K562 (cell line): ENCODE results near the gene PCBP3. TPM values are rescaled to one million over a fixed set of nuclear protein-coding genes. Genes with fewer than 3 reads are reported as not detected.

ENCODE experiments used
- ATAC-seq: fragments of 200-7000 bp; cut with Tn5 transposase; 3 replicates; pipeline ENCODE4 v1.9.1; 2020; ENCODE audit warnings: moderate library complexity
- BruUV-seq: library from RNA; stranded (reverse); fragments of 400-500 nt; replicated peaks from 2 replicates; lab custom pipeline; 2021; lab: Mats Ljungman, UMichigan
- CTCF ChIA-PET: fragments of 300-600 bp; formaldehyde crosslinking; extraction: SDS; loops from one replicate; lab custom pipeline; 2021; ENCODE audit warnings: low intra/inter-chr PET ratio; lab: Yijun Ruan, JAX
- POLR2A ChIA-PET: fragments of 300-600, 350-650 bp; sonication (Branson Sonifier 250); formaldehyde crosslinking; extraction: SDS; loops from one replicate; lab custom pipeline; 2021; ENCODE audit warnings: antibody characterized with exemption, inconsistent platforms; lab: Yijun Ruan, JAX
- DNase-seq, 4 experiments: peaks; one replicate each; pipeline versions ENCODE4 v3.0.0 to v3.0.0-alpha.2; 2011 to 2018; ENCODE audit warnings: low spot score in 3 of 4, mixed read lengths in 3 of 4; ENCODE audit errors: extremely low read depth in 1 of 4
- FAIRE-seq: peaks from 2 replicates; lab custom pipeline; 2011; peaks lifted over from hg19 to GRCh38; lab: Jason Lieb, UNC
- H2AFZ ChIP-seq: 2 replicates; pipeline ENCODE4 v1.6.0; 2011; ENCODE audit warnings: low read depth, low read length, control low read depth, inconsistent platforms
- H3K27ac ChIP-seq: fragments of 200-600 bp; 3 replicates; pipeline ENCODE4 v1.8.0; 2011; ENCODE audit warnings: low read depth, mild to moderate bottlenecking, control low read depth, inconsistent platforms, low read length, moderate library complexity, mixed read lengths; ENCODE audit errors: extremely low read depth
- H3K27me3 ChIP-seq, 2 experiments: fragments of 300-600 bp in 1 of 2; 2 replicates in 1 of 2; 3 replicates in 1 of 2; pipeline versions ENCODE4 v1.6.0 to v1.8.0; 2011; ENCODE audit warnings: inconsistent platforms in 2 of 2, low read length in 2 of 2, mild to moderate bottlenecking in 1 of 2, mixed read lengths in 1 of 2, moderate library complexity in 1 of 2; ENCODE audit not compliant: control insufficient read depth in 2 of 2, insufficient read depth in 2 of 2
- H3K36me3 ChIP-seq: fragments of 300-600 bp; 3 replicates; pipeline ENCODE4 v1.8.0; 2011; ENCODE audit warnings: mild to moderate bottlenecking, low read length, inconsistent platforms; ENCODE audit not compliant: control insufficient read depth, insufficient read depth
- H3K4me1 ChIP-seq, 2 experiments: fragments of 200-600 bp in 1 of 2; replicated peaks in 1 of 2; 2 replicates in 1 of 2; 3 replicates in 1 of 2; pipeline versions ENCODE4 v1.5.1 to v1.8.0; 2011; ENCODE audit warnings: inconsistent platforms in 2 of 2, low read length in 2 of 2, mild to moderate bottlenecking in 1 of 2, mixed read lengths in 1 of 2, moderate library complexity in 1 of 2; ENCODE audit not compliant: control insufficient read depth in 2 of 2, insufficient read depth in 2 of 2
- H3K4me2 ChIP-seq: 2 replicates; pipeline ENCODE4 v1.6.1; 2011; ENCODE audit warnings: low read length, control low read depth, inconsistent platforms, mixed read lengths; ENCODE audit not compliant: insufficient read depth
- H3K4me3 ChIP-seq: fragments of 200-600 bp; sonication (generic), shearing (Covaris generic); 2 replicates; pipeline ENCODE4 v1.5.1; 2016; ENCODE audit warnings: control low read depth, inconsistent platforms
- H3K79me2 ChIP-seq: fragments of 200-600 bp; 3 replicates; pipeline ENCODE4 v1.8.0; 2011; ENCODE audit warnings: low read length, inconsistent platforms; ENCODE audit not compliant: control insufficient read depth, insufficient read depth
- H3K9ac ChIP-seq, 2 experiments: 2 replicates each; pipeline versions ENCODE4 v1.6.0 to v1.6.1; 2011; ENCODE audit warnings: low read depth in 2 of 2, low read length in 2 of 2, control low read depth in 1 of 2, inconsistent platforms in 1 of 2, mild to moderate bottlenecking in 1 of 2, mixed read lengths in 1 of 2; ENCODE audit not compliant: insufficient read depth in 1 of 2
- H3K9me1 ChIP-seq: one replicate; pipeline ENCODE4 v1.6.0; 2011; ENCODE audit warnings: inconsistent platforms, mild to moderate bottlenecking, low read length, moderate library complexity; ENCODE audit not compliant: control insufficient read depth, insufficient read depth
- H3K9me3 ChIP-seq: replicated peaks from 2 replicates; pipeline ENCODE4 v1.5.1; 2011; ENCODE audit warnings: low read depth, low read length, inconsistent platforms; ENCODE audit not compliant: control insufficient read depth, insufficient read depth
- H4K20me1 ChIP-seq: replicated peaks from 2 replicates; pipeline ENCODE4 v1.6.1; 2011; ENCODE audit warnings: low read length, inconsistent platforms, mixed read lengths; ENCODE audit not compliant: control insufficient read depth, insufficient read depth
- CREB3 ChIP-seq: fragments of 450-650 bp; conservative IDR thresholded peaks from 2 replicates; pipeline ENCODE4 v1.6.1; 2016; ENCODE audit warnings: missing genetic modification characterization, low read depth, mild to moderate bottlenecking, missing compliant biosample characterization, moderate library complexity
- KDM2B ChIP-seq: fragments of 250-450 bp; sonication (Bioruptor Pico); IDR thresholded peaks from 2 replicates; pipeline ENCODE4 v1.8.0; 2021; ENCODE audit warnings: mild to moderate bottlenecking, moderate library complexity
- MIER1 ChIP-seq: fragments of 450-650 bp; IDR thresholded peaks from 2 replicates; pipeline ENCODE4 v1.6.1; 2016; ENCODE audit warnings: antibody characterized with exemption, mild to moderate bottlenecking, low read depth
- NFE2 ChIP-seq: IDR thresholded peaks from 2 replicates; pipeline ENCODE4 v1.6.1; 2014; ENCODE audit warnings: antibody characterized with exemption, low read depth
- SMARCA5 ChIP-seq: fragments of 450-650 bp; IDR thresholded peaks from 2 replicates; pipeline ENCODE4 v1.6.1; 2016
- TBP ChIP-seq: optimal IDR thresholded peaks from 2 replicates; pipeline ENCODE3; 2011; ENCODE audit warnings: low read depth, low read length, improper control_type of control experiment
- ZNF436 ChIP-seq: fragments of 250-450, 450-650 bp; sonication (Bioruptor Pico); formaldehyde crosslinking; IDR thresholded peaks from 2 replicates; pipeline ENCODE4 v1.7.0; 2020; ENCODE audit warnings: mild to moderate bottlenecking
- ZNF639 ChIP-seq, 2 experiments: fragments of 200-800 bp in 1 of 2; sonication (Bioruptor generic) in 1 of 2; sonication (generic) in 1 of 2; formaldehyde crosslinking in 1 of 2; IDR thresholded peaks in 1 of 2; conservative IDR thresholded peaks in 1 of 2; 2 replicates each; pipeline versions ENCODE4 v1.5.0 to v1.6.1; 2016 to 2020; ENCODE audit warnings: missing compliant biosample characterization in 1 of 2, missing genetic modification characterization in 1 of 2, missing genetic modification reagents in 1 of 2
- ZNF76 ChIP-seq: fragments of 250-450 bp; sonication (Bioruptor Pico); IDR thresholded peaks from 2 replicates; pipeline ENCODE4 v1.4.0; 2020; ENCODE audit warnings: mild to moderate bottlenecking, moderate library complexity, borderline replicate concordance
- ZNF778 ChIP-seq: fragments of 450-650 bp; formaldehyde crosslinking; IDR thresholded peaks from 2 replicates; pipeline ENCODE4 v1.4.0; 2020; ENCODE audit warnings: mild to moderate bottlenecking, moderate library complexity
- WGBS: fragments of 100-300 bp; shearing (Covaris generic); methylation state at CpG from one replicate; pipeline ENCODE4 v1.1.6; 2016; ENCODE audit warnings: low coverage, mixed read lengths; ENCODE audit not compliant: insufficient coverage; ENCODE audit errors: missing lambda C conversion rate; 5-methylcytosine and 5-hydroxymethylcytosine counted together
- in situ Hi-C: fragments of 300-500 bp; cut with MboI; formaldehyde crosslinking; loops from 4 replicates; pipeline ENCODE4 v1.15.0; 2018; ENCODE audit warnings: inconsistent platforms, mixed read lengths
- intact Hi-C: fragments of 100-400 bp; cut with micrococcal nuclease; formaldehyde crosslinking; loops from 2 replicates; pipeline ENCODE4 v1.14.2; 2022
- polyA plus RNA-seq, 8 experiments: library from polyadenylated mRNA; depleted of rRNA in 4 of 8; stranded (reverse) in 5 of 8; unstranded in 3 of 8; fragments of >200 nt; fragmentation: Nextera tagmentation in 2 of 8; fragmentation: Illumina TruSeq in 1 of 8; extraction: Ambion mirVana in 2 of 8; extraction: Trizol in 1 of 8; gene quantifications; 2 replicates each; pipeline versions ENCODE4 v1.2.1 to v1.2.3, GENCODE V29; 2011 to 2014; ENCODE audit warnings: inconsistent platforms in 1 of 8, missing spikeins in 1 of 8
- total RNA-seq, 7 experiments: library from RNA; depleted of rRNA in 6 of 7; stranded (reverse); fragments of >200 nt in 6 of 7; fragmentation: Illumina TruSeq in 2 of 7; extraction: Trizol in 2 of 7; gene quantifications; 2 replicates each; pipeline versions ENCODE4 v1.2.1 to v1.2.3, GENCODE V29; 2011 to 2021; ENCODE audit warnings: low replicate concordance in 1 of 7

PCBP3 gene
- total and polyA plus RNA-seq, 9 of the 15 experiments (the other 6 are each of a cell fraction or from before 2014, with no cell fraction given): 0.18 TPM; not detected in 8

GRCh38 chr21:45931397-45931969 lies 288.0 kb downstream of the PCBP3 start:
- no peaks in the 10 kb centered on the region for H3K79me2 ChIP-seq
- H3K9ac ChIP-seq: no peak overlapping the region
- BruUV-seq: no TSS peak
- peaks cover 21% of the 10 kb centered on the region; the same call in 1 of the 2 replicates for H4K20me1 ChIP-seq
- H3K27me3 ChIP-seq: peaks cover 21 to 60% of the 10 kb centered on the region in 2 experiments
- no peak overlapping the region for H3K4me3 ChIP-seq
- ATAC-seq (no peak), DNase-seq (no peak), FAIRE-seq (no peak)
- H3K4me1 ChIP-seq: peaks cover 0 to 5% of the 10 kb centered on the region in 2 experiments; a peak in 1 of 5 replicates
- ChIA-PET POLR2A (no interaction called here), CTCF (no interaction called here)
- intact Hi-C loops (no loop called here), in situ Hi-C loops (no loop called here)
- no peaks in the 10 kb centered on the region for H3K36me3 ChIP-seq
- H3K9me3 ChIP-seq: no peaks in the 10 kb centered on the region
- TF ChIP-seq KDM2B (CRISPR knock-in tag) (no peak), ZNF778 (CRISPR knock-in tag) (no peak)
- no peak overlapping the region for H2AFZ ChIP-seq
- 1% methylated on average over 23 of the region's 23 CpGs for WGBS
- no peak overlapping the region for H3K4me2 ChIP-seq
- H3K27ac ChIP-seq: no peak overlapping the region
- H3K9me1 ChIP-seq: no peaks in the 10 kb centered on the region

- Histone ChIP-seq H3K4me3 (no peak overlapping the region), H4K20me1 (peaks cover 21% of the 10 kb centered on the region), H3K27ac (no peak overlapping the region), H3K27me3 (peaks cover 21 to 64% of the 10 kb centered on the region in 2 experiments), H3K9ac (no peak overlapping the region), H3K9me1 (no peaks in the 10 kb centered on the region), H3K9me3 (no peaks in the 10 kb centered on the region), H3K4me1 (peaks cover 0 to under 1% of the 10 kb centered on the region in 2 experiments; a peak in 1 of 5 replicates), H3K4me2 (no peak overlapping the region), H2AFZ (no peak overlapping the region), H3K36me3 (no peaks in the 10 kb centered on the region), H3K79me2 (no peaks in the 10 kb centered on the region)
- in situ Hi-C loops: no loop called here
- WGBS: 1% methylated on average over 9 of the region's 9 CpGs
- no peak for TF ChIP-seq ZNF76 (CRISPR knock-in tag)
- no peak for TF ChIP-seq CREB3 (tag)
- no peak for TF ChIP-seq NFE2
- TF ChIP-seq ZNF436 (CRISPR knock-in tag): no peak
- TF ChIP-seq MIER1: no peak
- no peak for TF ChIP-seq ZNF639 (CRISPR knock-in tag; conservative IDR thresholded peaks at IDR 0.05 in 1 of 2, IDR thresholded peaks at IDR 0.05 in 1 of 2)
- no peak for TF ChIP-seq SMARCA5
- no peak for TF ChIP-seq TBP
- intact Hi-C loops: no loop called here
- BruUV-seq: no TSS peak
- DNase-seq (no peak), ATAC-seq (no peak), FAIRE-seq (peak; percentile 86)
- ChIA-PET CTCF (no interaction called here), POLR2A (interaction anchor here (1.5 kb wide), 1 partner anchor 21 kb away, joined by 3 read pairs; no protein-coding TSS in a partner anchor)
Measured at GRCh38 chr21:45932922-45933502, 289.5 kb downstream of the PCBP3 start.
